ENCODE measurements around the gene HDAC4. TPM values are rescaled to one million over a fixed set of nuclear protein-coding genes. Genes with fewer than 3 reads are reported as not detected.
A peak's percentile ranks its signal among the peaks of the same experiment; 100 is the strongest.

HDAC4 gene
- total and polyA plus RNA-seq, 9 of the 15 experiments (the other 6 are each of a cell fraction or from before 2014, with no cell fraction given): 0.11 to 20.2 (median 4.0) TPM

DNA sequence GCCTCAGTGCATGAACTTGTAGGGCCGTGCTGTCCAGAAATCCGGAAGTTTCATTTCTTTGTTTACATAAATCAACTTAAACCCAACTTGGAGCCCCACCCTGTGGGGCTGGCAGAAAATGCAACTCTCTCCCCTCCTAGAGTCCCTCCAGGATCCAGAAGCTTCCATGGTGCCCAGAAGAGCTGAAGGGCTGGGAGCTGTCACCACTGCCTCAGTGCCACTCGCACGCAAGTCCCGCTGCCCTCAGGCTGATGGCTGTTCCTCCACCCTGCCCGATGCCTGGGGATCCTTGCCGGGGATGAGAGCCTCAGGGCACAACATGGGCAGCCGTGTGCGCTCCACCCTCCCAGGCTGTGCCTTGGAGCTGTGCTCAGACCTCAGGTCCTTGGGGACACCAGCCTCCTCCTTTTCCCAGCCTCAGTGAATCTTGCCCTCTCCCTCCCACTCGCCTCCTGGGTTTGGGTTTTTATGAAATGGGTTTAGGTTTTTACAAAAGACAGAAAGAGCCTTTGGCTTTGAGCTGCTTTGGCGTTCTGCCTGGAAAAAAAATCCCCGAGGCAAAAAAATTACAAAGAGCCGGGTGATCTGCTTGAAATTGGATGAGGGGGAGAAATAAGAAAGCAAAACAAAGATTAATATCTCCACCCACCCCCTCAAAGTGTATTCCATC is 397.7 kb downstream of the HDAC4 start:
- TF ChIP-seq, protein P1, sequence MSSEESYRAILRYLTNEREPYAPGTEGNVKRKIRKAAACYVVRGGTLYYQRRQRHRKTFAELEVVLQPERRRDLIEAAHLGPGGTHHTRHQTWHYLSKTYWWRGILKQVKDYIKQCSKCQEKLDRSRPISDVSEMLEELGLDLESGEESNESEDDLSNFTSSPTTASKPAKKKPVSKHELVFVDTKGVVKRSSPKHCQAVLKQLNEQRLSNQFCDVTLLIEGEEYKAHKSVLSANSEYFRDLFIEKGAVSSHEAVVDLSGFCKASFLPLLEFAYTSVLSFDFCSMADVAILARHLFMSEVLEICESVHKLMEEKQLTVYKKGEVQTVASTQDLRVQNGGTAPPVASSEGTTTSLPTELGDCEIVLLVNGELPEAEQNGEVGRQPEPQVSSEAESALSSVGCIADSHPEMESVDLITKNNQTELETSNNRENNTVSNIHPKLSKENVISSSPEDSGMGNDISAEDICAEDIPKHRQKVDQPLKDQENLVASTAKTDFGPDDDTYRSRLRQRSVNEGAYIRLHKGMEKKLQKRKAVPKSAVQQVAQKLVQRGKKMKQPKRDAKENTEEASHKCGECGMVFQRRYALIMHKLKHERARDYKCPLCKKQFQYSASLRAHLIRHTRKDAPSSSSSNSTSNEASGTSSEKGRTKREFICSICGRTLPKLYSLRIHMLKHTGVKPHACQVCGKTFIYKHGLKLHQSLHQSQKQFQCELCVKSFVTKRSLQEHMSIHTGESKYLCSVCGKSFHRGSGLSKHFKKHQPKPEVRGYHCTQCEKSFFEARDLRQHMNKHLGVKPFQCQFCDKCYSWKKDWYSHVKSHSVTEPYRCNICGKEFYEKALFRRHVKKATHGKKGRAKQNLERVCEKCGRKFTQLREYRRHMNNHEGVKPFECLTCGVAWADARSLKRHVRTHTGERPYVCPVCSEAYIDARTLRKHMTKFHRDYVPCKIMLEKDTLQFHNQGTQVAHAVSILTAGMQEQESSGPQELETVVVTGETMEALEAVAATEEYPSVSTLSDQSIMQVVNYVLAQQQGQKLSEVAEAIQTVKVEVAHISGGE (CRISPR knock-in tag; IDR thresholded peaks at IDR 0.05): no peak
- TF ChIP-seq, protein P2, sequence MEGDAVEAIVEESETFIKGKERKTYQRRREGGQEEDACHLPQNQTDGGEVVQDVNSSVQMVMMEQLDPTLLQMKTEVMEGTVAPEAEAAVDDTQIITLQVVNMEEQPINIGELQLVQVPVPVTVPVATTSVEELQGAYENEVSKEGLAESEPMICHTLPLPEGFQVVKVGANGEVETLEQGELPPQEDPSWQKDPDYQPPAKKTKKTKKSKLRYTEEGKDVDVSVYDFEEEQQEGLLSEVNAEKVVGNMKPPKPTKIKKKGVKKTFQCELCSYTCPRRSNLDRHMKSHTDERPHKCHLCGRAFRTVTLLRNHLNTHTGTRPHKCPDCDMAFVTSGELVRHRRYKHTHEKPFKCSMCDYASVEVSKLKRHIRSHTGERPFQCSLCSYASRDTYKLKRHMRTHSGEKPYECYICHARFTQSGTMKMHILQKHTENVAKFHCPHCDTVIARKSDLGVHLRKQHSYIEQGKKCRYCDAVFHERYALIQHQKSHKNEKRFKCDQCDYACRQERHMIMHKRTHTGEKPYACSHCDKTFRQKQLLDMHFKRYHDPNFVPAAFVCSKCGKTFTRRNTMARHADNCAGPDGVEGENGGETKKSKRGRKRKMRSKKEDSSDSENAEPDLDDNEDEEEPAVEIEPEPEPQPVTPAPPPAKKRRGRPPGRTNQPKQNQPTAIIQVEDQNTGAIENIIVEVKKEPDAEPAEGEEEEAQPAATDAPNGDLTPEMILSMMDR (IDR thresholded peaks at IDR 0.05 in 2 of 3, conservative IDR thresholded peaks at IDR 0.05 in 1 of 3; ENCODE audit: insufficient read depth in 2 of 3, low read depth in 1 of 3, low read length in 3 of 3): peak in 2 of 3 experiments; percentile 10 to 13; a peak in 1 of 6 replicates
- TF ChIP-seq MAFG (tag; conservative IDR thresholded peaks at IDR 0.05): no peak
- no peaks in the 10 kb centered on the region for H3K36me3 ChIP-seq (ENCODE audit: control insufficient read depth, insufficient read depth, low read length)
- no peak overlapping the region for H2AFZ ChIP-seq (ENCODE audit: low read depth, low read length)
- H3K27ac ChIP-seq (ENCODE audit: extremely low read depth, low read depth, low read length): no peak overlapping the region
- 0 out of 4 replicates have a peak overlapping the region, but pooled peaks of 1 of the 2 experiments have one; percentile 26 for H3K9ac ChIP-seq (ENCODE audit: insufficient read depth in 1 of 2, low read depth in 2 of 2, low read length in 2 of 2)
- no peak for ATAC-seq
- no peaks in the 10 kb centered on the region for H3K79me2 ChIP-seq (ENCODE audit: control insufficient read depth, insufficient read depth, low read length)
- H3K9me1 ChIP-seq (ENCODE audit: control insufficient read depth, insufficient read depth, low read length): no peaks in the 10 kb centered on the region
- peaks cover 10 to 65% of the 10 kb centered on the region in 2 experiments; a peak in 4 of 5 replicates for H3K27me3 ChIP-seq (ENCODE audit: control insufficient read depth in 2 of 2, insufficient read depth in 2 of 2, low read length in 2 of 2)
- ChIA-PET CTCF (ENCODE audit: low intra/inter-chr PET ratio) (no interaction called here), POLR2A (no interaction called here)
- 4% methylated on average over 8 of the region's 13 CpGs for WGBS (ENCODE audit: insufficient coverage, low coverage, missing lambda C conversion rate)
- no peak overlapping the region for H3K4me3 ChIP-seq
- no peaks in the 10 kb centered on the region; a peak in 1 of 5 replicates for H3K4me1 ChIP-seq (replicated peaks in 1 of 2; ENCODE audit: control insufficient read depth in 2 of 2, insufficient read depth in 2 of 2, low read length in 2 of 2)
- in situ Hi-C loops (cut with MboI) (no loop called here), intact Hi-C loops (cut with micrococcal nuclease) (no loop called here)
- H4K20me1 ChIP-seq (replicated peaks; ENCODE audit: control insufficient read depth, insufficient read depth, low read length): no peaks in the 10 kb centered on the region
- H3K9me3 ChIP-seq (replicated peaks; ENCODE audit: control insufficient read depth, insufficient read depth, low read depth, low read length): no peaks in the 10 kb centered on the region
- H3K4me2 ChIP-seq (ENCODE audit: insufficient read depth, low read length): no peak overlapping the region
- no peak for DNase-seq (ENCODE audit: extremely low read depth in 1 of 4, low spot score in 3 of 4)
- FAIRE-seq: no peak
- BruUV-seq (replicated peaks): no TSS peak
